MG63 (cell line): Measurements from ENCODE around the gene INCA1. TPM values are rescaled to one million over a fixed set of nuclear protein-coding genes. Genes with fewer than 3 reads are reported as not detected.

Experiments used
- DNase-seq: peaks from one replicate; pipeline ENCODE4 v3.0.0-alpha.2; 2020
- H3K27me3 ChIP-seq: fragments of 250-450 bp; sonication (Bioruptor Pico); 2 replicates; pipeline ENCODE4 v1.5.1; 2020; ENCODE audit warnings: mild to moderate bottlenecking, moderate library complexity
- H3K36me3 ChIP-seq: fragments of 250-450 bp; sonication (Bioruptor Pico); 2 replicates; pipeline ENCODE4 v1.5.1; 2020; ENCODE audit warnings: mild to moderate bottlenecking, moderate library complexity
- H3K4me3 ChIP-seq: fragments of 250-450 bp; sonication (Bioruptor Pico); 2 replicates; pipeline ENCODE4 v1.5.1; 2020; ENCODE audit warnings: mild to moderate bottlenecking, moderate library complexity
- H3K9me3 ChIP-seq: fragments of 250-450 bp; sonication (Bioruptor Pico); 2 replicates; pipeline ENCODE4 v1.5.1; 2020; ENCODE audit warnings: mild to moderate bottlenecking, moderate library complexity
- total RNA-seq: library from RNA; depleted of rRNA; stranded (reverse); fragments of >200 nt; shearing (Covaris generic); gene quantifications from 2 replicates; pipeline ENCODE4 v1.2.3, GENCODE V29; 2014; ENCODE audit warnings: low replicate concordance

The INCA1 gene
- total RNA-seq, 1 experiment from 2014 or later: not detected

- no peak for DNase-seq
- Histone ChIP-seq H3K36me3 (no peaks in the 10 kb centered on the region), H3K4me3 (peak overlapping the region; percentile 66), H3K27me3 (no peaks in the 10 kb centered on the region), H3K9me3 (no peaks in the 10 kb centered on the region)
Measured at GRCh38 chr17:4986403-4986802, 10.9 kb downstream of the INCA1 start.

- Histone ChIP-seq H3K36me3 (peaks cover 4% of the 10 kb centered on the region; the same call in 1 of the 2 replicates), H3K27me3 (no peaks in the 10 kb centered on the region)
- no peak for DNase-seq
Measured at GRCh38 chr17:4982305-4982704, 15.0 kb downstream of the INCA1 start.

GRCh38 chr17:4980644-4981216, 16.6 kb downstream of the INCA1 start:
- no peaks in the 10 kb centered on the region for H3K9me3 ChIP-seq
- no peak for DNase-seq
- no peaks in the 10 kb centered on the region for H3K27me3 ChIP-seq
- peaks cover 4% of the 10 kb centered on the region; the same call in 1 of the 2 replicates for H3K36me3 ChIP-seq
- H3K4me3 ChIP-seq: no peak overlapping the region

More at GRCh38 chr17:4982305-4982704, 15.0 kb downstream of the INCA1 start:
- Histone ChIP-seq H3K9me3 (no peaks in the 10 kb centered on the region), H3K4me3 (no peak overlapping the region)

GRCh38 chr17:4978726-4979125, 18.6 kb downstream of the INCA1 start:
- H3K27me3 ChIP-seq: no peaks in the 10 kb centered on the region
- DNase-seq: no peak
- H3K36me3 ChIP-seq: peaks cover 4% of the 10 kb centered on the region; the same call in 1 of the 2 replicates
- no peaks in the 10 kb centered on the region for H3K9me3 ChIP-seq
- H3K4me3 ChIP-seq: no peak overlapping the region

GRCh38 chr17:4974115-4974670, 23.1 kb downstream of the INCA1 start:
- no peaks in the 10 kb centered on the region for H3K9me3 ChIP-seq
- H3K36me3 ChIP-seq: peaks cover 12% of the 10 kb centered on the region
- no peaks in the 10 kb centered on the region for H3K27me3 ChIP-seq
- DNase-seq: no peak
- H3K4me3 ChIP-seq: no peak overlapping the region

GRCh38 chr17:4973256-4974114, 23.8 kb downstream of the INCA1 start:
- DNase-seq: no peak
- no peaks in the 10 kb centered on the region for H3K9me3 ChIP-seq
- no peak overlapping the region for H3K4me3 ChIP-seq
- H3K27me3 ChIP-seq: no peaks in the 10 kb centered on the region
- peaks cover 15% of the 10 kb centered on the region for H3K36me3 ChIP-seq

GRCh38 chr17:4972752-4973151, 24.6 kb downstream of the INCA1 start:
- Histone ChIP-seq H3K27me3 (no peaks in the 10 kb centered on the region), H3K9me3 (no peaks in the 10 kb centered on the region), H3K4me3 (no peak overlapping the region), H3K36me3 (peaks cover 20% of the 10 kb centered on the region)
- DNase-seq: no peak

- Histone ChIP-seq H3K4me3 (no peak overlapping the region), H3K36me3 (peaks cover 20% of the 10 kb centered on the region), H3K27me3 (no peaks in the 10 kb centered on the region), H3K9me3 (no peaks in the 10 kb centered on the region)
- DNase-seq: no peak
Measured at GRCh38 chr17:4972322-4972721, 25.0 kb downstream of the INCA1 start.

- Histone ChIP-seq H3K27me3 (no peaks in the 10 kb centered on the region), H3K36me3 (peaks cover 23% of the 10 kb centered on the region), H3K9me3 (no peaks in the 10 kb centered on the region), H3K4me3 (no peak overlapping the region)
- no peak for DNase-seq
Measured at GRCh38 chr17:4971826-4972225, 25.5 kb downstream of the INCA1 start.

GRCh38 chr17:4970273-4970672, 27.0 kb downstream of the INCA1 start:
- DNase-seq: no peak
- Histone ChIP-seq H3K4me3 (no peak overlapping the region), H3K27me3 (no peaks in the 10 kb centered on the region), H3K9me3 (no peaks in the 10 kb centered on the region), H3K36me3 (peaks cover 38% of the 10 kb centered on the region)

GRCh38 chr17:4969551-4970173, 27.7 kb downstream of the INCA1 start:
- no peak for DNase-seq
- H3K27me3 ChIP-seq: no peaks in the 10 kb centered on the region
- no peaks in the 10 kb centered on the region for H3K9me3 ChIP-seq
- H3K4me3 ChIP-seq: peak overlapping the region; percentile 77
- peaks cover 42% of the 10 kb centered on the region for H3K36me3 ChIP-seq

GRCh38 chr17:4969047-4969550, 28.2 kb downstream of the INCA1 start:
- H3K4me3 ChIP-seq: peak overlapping the region; percentile 77
- peak; percentile 78 for DNase-seq
- peaks cover 42% of the 10 kb centered on the region for H3K36me3 ChIP-seq
- H3K27me3 ChIP-seq: no peaks in the 10 kb centered on the region
- H3K9me3 ChIP-seq: no peaks in the 10 kb centered on the region

- DNase-seq: peak; percentile 27
- no peaks in the 10 kb centered on the region for H3K9me3 ChIP-seq
- no peaks in the 10 kb centered on the region for H3K27me3 ChIP-seq
- peaks cover 42% of the 10 kb centered on the region for H3K36me3 ChIP-seq
- peak overlapping the region; percentile 77 for H3K4me3 ChIP-seq
Measured at GRCh38 chr17:4968486-4969046, 28.8 kb downstream of the INCA1 start.

- Histone ChIP-seq H3K27me3 (no peaks in the 10 kb centered on the region), H3K9me3 (no peaks in the 10 kb centered on the region), H3K4me3 (peak within 1 kb of the TSS; percentile 77), H3K36me3 (peaks cover 42% of the 10 kb centered on the region)
- DNase-seq: peak; percentile 85
Measured at GRCh38 chr17:4967539-4968485, 29.5 kb downstream of the INCA1 start, which contains the start of gene SPAG7. Gene SPAG7 (minus strand): TSS chr17:4967817. CDS start chr17:4967804, 13 bp downstream.

GRCh38 chr17:4966844-4967538, 30.3 kb downstream of the INCA1 start:
- Histone ChIP-seq H3K36me3 (peaks cover 42% of the 10 kb centered on the region), H3K9me3 (no peaks in the 10 kb centered on the region), H3K4me3 (peak overlapping the region; percentile 77), H3K27me3 (no peaks in the 10 kb centered on the region)
- peak; percentile 97 for DNase-seq
